GM18526 (cell line): ENCODE results near the gene POTEH.
"Not testable (repeated sequence)": the region's sequence is repeated elsewhere in the genome, so short reads cannot be mapped to it uniquely, and the experiment has no call there.

ENCODE experiments used
- POLR2A ChIP-seq: IDR thresholded peaks from 3 replicates; pipeline ENCODE4 v1.6.1; 2011; ENCODE audit not compliant: insufficient read length; ENCODE audit errors: extremely low read depth

The POTEH gene

GRCh38 chr22:15689749-15690125 lies at the start of gene POTEH:
POTEH (plus strand) TSS chr22:15690026; CDS start chr22:15690078, 52 bp downstream.
- not testable (repeated sequence) for TF ChIP-seq POLR2A
